ENCODE measurements around the gene INMT. TPM values are rescaled to one million over a fixed set of nuclear protein-coding genes. Genes with fewer than 3 reads are reported as not detected.

The INMT gene
- total RNA-seq, 4 donors from 2014 or later: 113 to 192 (median 174) TPM

GRCh38 chr7:30734497-30734896 is 17.4 kb upstream of the INMT start:
- intact Hi-C loops (cut with DNase I): loop anchor here (10.0 kb wide), 1 partner anchor 110 kb away; no protein-coding TSS in a partner anchor
- no peaks in the 10 kb centered on the region for H3K36me3 ChIP-seq
- TF ChIP-seq POLR2AphosphoS5 (IDR thresholded peaks at IDR 0.05): no peak
- no peak for TF ChIP-seq CTCF (IDR thresholded peaks at IDR 0.05)
- TF ChIP-seq EP300 (IDR thresholded peaks at IDR 0.05): no peak
- TF ChIP-seq POLR2A (IDR thresholded peaks at IDR 0.05; ENCODE audit: low read depth): no peak
- no peak for DNase-seq (ENCODE audit: extremely low spot score)
- no peak overlapping the region for H3K4me3 ChIP-seq
- H3K9me3 ChIP-seq: no peaks in the 10 kb centered on the region
- peaks cover 0 to 3% (median 0%) of the 10 kb centered on the region in 4 donors for H3K4me1 ChIP-seq
- H3K27me3 ChIP-seq: peaks cover 0 to 6% (median 0%) of the 10 kb centered on the region in 4 donors
- WGBS: no CpG with 5 or more reads among the region's 7 CpGs
- H3K27ac ChIP-seq (replicated peaks in 1 of 4): no peak overlapping the region

GRCh38 chr7:30735631-30736030 is 16.3 kb upstream of the INMT start:
- WGBS: 91% methylated on average over 3 of the region's 3 CpGs
- no peaks in the 10 kb centered on the region for H3K9me3 ChIP-seq
- no peak overlapping the region for H3K27ac ChIP-seq (replicated peaks in 1 of 4)
- H3K27me3 ChIP-seq: peaks cover 0 to 6% (median 0%) of the 10 kb centered on the region in 4 donors
- no peak overlapping the region for H3K4me3 ChIP-seq
- no peaks in the 10 kb centered on the region for H3K36me3 ChIP-seq
- H3K4me1 ChIP-seq: peaks cover 4 to 5% (median 5%) of the 10 kb centered on the region in 4 donors
- TF ChIP-seq POLR2AphosphoS5 (IDR thresholded peaks at IDR 0.05): no peak
- no peak for TF ChIP-seq POLR2A (IDR thresholded peaks at IDR 0.05; ENCODE audit: low read depth)
- no peak for TF ChIP-seq EP300 (IDR thresholded peaks at IDR 0.05)
- no peak for TF ChIP-seq CTCF (IDR thresholded peaks at IDR 0.05)
- DNase-seq (ENCODE audit: extremely low spot score): no peak
- intact Hi-C loops (cut with DNase I): loop anchor here (10.0 kb wide), 1 partner anchor 111 kb away; no protein-coding TSS in a partner anchor

GRCh38 chr7:30736291-30736690 is 15.6 kb upstream of the INMT start:
- Histone ChIP-seq H3K27me3 (peaks cover 0 to 6% (median 0%) of the 10 kb centered on the region in 4 donors), H3K4me3 (no peak overlapping the region), H3K27ac (replicated peaks in 1 of 4) (no peak overlapping the region), H3K4me1 (peaks cover 5 to 9% (median 7%) of the 10 kb centered on the region in 4 donors), H3K9me3 (no peaks in the 10 kb centered on the region), H3K36me3 (no peaks in the 10 kb centered on the region)
- WGBS: 100% methylated on average over 2 of the region's 4 CpGs
- DNase-seq (ENCODE audit: extremely low spot score): no peak
- intact Hi-C loops (cut with DNase I): loop anchor here (10.0 kb wide), 1 partner anchor 111 kb away; no protein-coding TSS in a partner anchor
- TF ChIP-seq POLR2A (IDR thresholded peaks at IDR 0.05; ENCODE audit: low read depth): no peak

GRCh38 chr7:30738026-30738915 is 13.7 kb upstream of the INMT start:
- H3K9me3 ChIP-seq: no peaks in the 10 kb centered on the region
- intact Hi-C loops (cut with DNase I): loop anchor here (10.0 kb wide), 1 partner anchor 113 kb away; no protein-coding TSS in a partner anchor
- peaks cover 5 to 9% (median 7%) of the 10 kb centered on the region in 4 donors for H3K4me1 ChIP-seq
- H3K27me3 ChIP-seq: no peaks in the 10 kb centered on the region
- no peak overlapping the region for H3K4me3 ChIP-seq
- no peak overlapping the region for H3K27ac ChIP-seq (replicated peaks in 1 of 4)
- no peak for TF ChIP-seq EP300 (IDR thresholded peaks at IDR 0.05)
- TF ChIP-seq POLR2A (IDR thresholded peaks at IDR 0.05; ENCODE audit: low read depth): no peak
- TF ChIP-seq POLR2AphosphoS5 (IDR thresholded peaks at IDR 0.05): no peak
- no peak for TF ChIP-seq CTCF (IDR thresholded peaks at IDR 0.05)
- DNase-seq (ENCODE audit: extremely low spot score): no peak
- WGBS: 90% methylated on average over 6 of the region's 6 CpGs
- no peaks in the 10 kb centered on the region for H3K36me3 ChIP-seq

GRCh38 chr7:30739691-30740090 is 12.2 kb upstream of the INMT start:
- Histone ChIP-seq H3K27me3 (no peaks in the 10 kb centered on the region), H3K9me3 (no peaks in the 10 kb centered on the region), H3K27ac (replicated peaks in 1 of 4) (no peak overlapping the region), H3K4me1 (peaks cover 5 to 9% (median 7%) of the 10 kb centered on the region in 4 donors), H3K4me3 (no peak overlapping the region), H3K36me3 (no peaks in the 10 kb centered on the region)
- intact Hi-C loops (cut with DNase I): loop anchor here (2.0 to 10.0 kb wide), 4 partner anchors 57 to 233 kb away; partner anchors contain the start of gene CRHR2
- no peak for TF ChIP-seq EP300 (IDR thresholded peaks at IDR 0.05)
- no peak for TF ChIP-seq POLR2AphosphoS5 (IDR thresholded peaks at IDR 0.05)
- no peak for TF ChIP-seq CTCF (IDR thresholded peaks at IDR 0.05)
- TF ChIP-seq POLR2A (IDR thresholded peaks at IDR 0.05; ENCODE audit: low read depth): no peak
- WGBS: 100% methylated on average over 1 of the region's 2 CpGs
- no peak for DNase-seq (ENCODE audit: extremely low spot score)
